ENCODE results near the gene TNNT2.

The TNNT2 gene

DNA sequence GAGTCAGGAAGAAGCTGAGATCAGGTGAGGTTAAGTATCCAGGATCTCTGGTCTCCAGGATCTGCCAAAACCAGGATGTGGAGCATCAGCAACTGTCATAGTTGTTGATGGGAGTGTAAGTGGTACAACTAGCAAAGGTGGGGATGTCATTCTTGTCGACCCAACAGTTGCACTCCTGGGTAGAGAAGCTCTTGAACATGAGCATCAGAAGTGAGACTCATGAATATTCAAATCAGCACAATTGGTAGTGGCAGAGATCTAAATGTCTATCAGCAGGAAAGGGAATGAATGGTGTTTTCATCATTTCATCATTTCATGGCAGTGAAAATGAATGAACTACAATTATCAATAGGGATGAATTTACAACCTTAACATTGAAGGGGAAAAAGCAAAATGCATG, 25.9 kb upstream of the TNNT2 start:
- Histone ChIP-seq H3K4me1 (ENCODE audit: low read length) (peaks cover 19% of the 10 kb centered on the region), H3K79me2 (ENCODE audit: low read length) (no peaks in the 10 kb centered on the region)

DNA sequence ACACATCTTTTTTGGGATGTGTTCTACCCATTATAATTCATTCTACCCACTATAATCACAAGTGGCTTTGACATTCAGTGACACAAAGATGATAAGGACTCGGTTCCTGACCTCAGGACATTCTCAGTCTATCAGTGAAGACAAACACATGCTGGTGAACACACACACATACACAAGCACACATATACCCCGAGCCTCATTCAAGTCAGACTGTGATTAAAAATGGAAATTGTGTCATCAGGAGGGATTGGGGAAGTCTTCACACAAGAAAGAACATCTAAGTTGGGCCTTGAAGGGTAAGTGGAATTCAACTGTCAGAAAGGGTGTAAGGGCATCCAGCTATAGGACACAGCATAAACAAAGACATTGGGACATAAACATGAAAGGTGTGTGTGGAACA, 24.2 kb upstream of the TNNT2 start:
- Histone ChIP-seq H3K9me3 (ENCODE audit: insufficient read depth, low read length) (no peaks in the 10 kb centered on the region), H3K4me3 (ENCODE audit: low read length) (no peak overlapping the region), H2AFZ (ENCODE audit: low read depth, low read length) (no peak overlapping the region), H3K36me3 (replicated peaks; ENCODE audit: low read depth, low read length) (no peaks in the 10 kb centered on the region), H3K9ac (ENCODE audit: low read length) (no peak overlapping the region), H3K4me1 (ENCODE audit: low read length) (peaks cover 19% of the 10 kb centered on the region), H3K79me2 (ENCODE audit: low read length) (no peaks in the 10 kb centered on the region), H4K20me1 (ENCODE audit: insufficient read depth, low read length) (no peaks in the 10 kb centered on the region), H3K4me2 (ENCODE audit: low read length) (no peak overlapping the region), H3K27ac (ENCODE audit: low read length) (no peak overlapping the region), H3K27me3 (ENCODE audit: low read depth, low read length) (peaks cover 38% of the 10 kb centered on the region)
- TF ChIP-seq, protein P1, sequence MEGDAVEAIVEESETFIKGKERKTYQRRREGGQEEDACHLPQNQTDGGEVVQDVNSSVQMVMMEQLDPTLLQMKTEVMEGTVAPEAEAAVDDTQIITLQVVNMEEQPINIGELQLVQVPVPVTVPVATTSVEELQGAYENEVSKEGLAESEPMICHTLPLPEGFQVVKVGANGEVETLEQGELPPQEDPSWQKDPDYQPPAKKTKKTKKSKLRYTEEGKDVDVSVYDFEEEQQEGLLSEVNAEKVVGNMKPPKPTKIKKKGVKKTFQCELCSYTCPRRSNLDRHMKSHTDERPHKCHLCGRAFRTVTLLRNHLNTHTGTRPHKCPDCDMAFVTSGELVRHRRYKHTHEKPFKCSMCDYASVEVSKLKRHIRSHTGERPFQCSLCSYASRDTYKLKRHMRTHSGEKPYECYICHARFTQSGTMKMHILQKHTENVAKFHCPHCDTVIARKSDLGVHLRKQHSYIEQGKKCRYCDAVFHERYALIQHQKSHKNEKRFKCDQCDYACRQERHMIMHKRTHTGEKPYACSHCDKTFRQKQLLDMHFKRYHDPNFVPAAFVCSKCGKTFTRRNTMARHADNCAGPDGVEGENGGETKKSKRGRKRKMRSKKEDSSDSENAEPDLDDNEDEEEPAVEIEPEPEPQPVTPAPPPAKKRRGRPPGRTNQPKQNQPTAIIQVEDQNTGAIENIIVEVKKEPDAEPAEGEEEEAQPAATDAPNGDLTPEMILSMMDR (IDR thresholded peaks at IDR 0.05; ENCODE audit: low read depth, low read length): no peak
- TF ChIP-seq EZH2phosphoT487 (IDR thresholded peaks at IDR 0.05; ENCODE audit: low read depth): no peak

More for the DNA sequence above, 25.9 kb upstream of the TNNT2 start:
- no peak for TF ChIP-seq EZH2phosphoT487 (IDR thresholded peaks at IDR 0.05; ENCODE audit: low read depth)
- TF ChIP-seq, protein P1 (IDR thresholded peaks at IDR 0.05; ENCODE audit: low read depth, low read length): no peak
- Histone ChIP-seq H2AFZ (ENCODE audit: low read depth, low read length) (no peak overlapping the region), H3K27ac (ENCODE audit: low read length) (no peak overlapping the region), H3K9ac (ENCODE audit: low read length) (no peak overlapping the region), H3K36me3 (replicated peaks; ENCODE audit: low read depth, low read length) (no peaks in the 10 kb centered on the region), H4K20me1 (ENCODE audit: insufficient read depth, low read length) (no peaks in the 10 kb centered on the region), H3K4me2 (ENCODE audit: low read length) (no peak overlapping the region), H3K9me3 (ENCODE audit: insufficient read depth, low read length) (no peaks in the 10 kb centered on the region), H3K27me3 (ENCODE audit: low read depth, low read length) (peaks cover 38% of the 10 kb centered on the region), H3K4me3 (ENCODE audit: low read length) (no peak overlapping the region)

DNA sequence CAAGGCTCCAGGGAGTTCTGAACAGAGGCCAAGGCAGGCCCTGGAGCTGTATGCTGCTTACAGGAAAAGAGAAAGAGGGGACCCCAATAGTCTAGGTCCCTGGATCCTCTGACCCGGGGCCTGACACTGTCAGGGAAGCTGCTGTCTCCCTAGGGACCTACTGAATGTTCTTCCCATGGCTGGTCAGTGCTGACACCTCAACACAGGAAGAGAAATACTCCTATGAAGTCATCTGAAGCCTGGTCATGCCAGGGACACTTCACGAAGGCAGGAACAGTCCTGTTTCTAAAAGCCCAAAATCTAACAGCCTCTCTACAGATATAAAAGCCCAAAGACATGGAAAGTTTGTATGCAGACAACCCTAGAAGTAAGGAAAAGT, 23.4 kb upstream of the TNNT2 start:
- H2AFZ ChIP-seq (ENCODE audit: low read depth, low read length): no peak overlapping the region
- no peaks in the 10 kb centered on the region for H3K9me3 ChIP-seq (ENCODE audit: insufficient read depth, low read length)
- TF ChIP-seq EZH2phosphoT487 (IDR thresholded peaks at IDR 0.05; ENCODE audit: low read depth): no peak
- H3K4me3 ChIP-seq (ENCODE audit: low read length): no peak overlapping the region
- H3K4me1 ChIP-seq (ENCODE audit: low read length): peaks cover 24% of the 10 kb centered on the region
- no peak overlapping the region for H3K27ac ChIP-seq (ENCODE audit: low read length)
- no peaks in the 10 kb centered on the region for H3K36me3 ChIP-seq (replicated peaks; ENCODE audit: low read depth, low read length)
- no peaks in the 10 kb centered on the region for H3K79me2 ChIP-seq (ENCODE audit: low read length)
- H4K20me1 ChIP-seq (ENCODE audit: insufficient read depth, low read length): no peaks in the 10 kb centered on the region
- H3K9ac ChIP-seq (ENCODE audit: low read length): no peak overlapping the region
- H3K27me3 ChIP-seq (ENCODE audit: low read depth, low read length): peaks cover 38% of the 10 kb centered on the region
- no peak overlapping the region for H3K4me2 ChIP-seq (ENCODE audit: low read length)

DNA sequence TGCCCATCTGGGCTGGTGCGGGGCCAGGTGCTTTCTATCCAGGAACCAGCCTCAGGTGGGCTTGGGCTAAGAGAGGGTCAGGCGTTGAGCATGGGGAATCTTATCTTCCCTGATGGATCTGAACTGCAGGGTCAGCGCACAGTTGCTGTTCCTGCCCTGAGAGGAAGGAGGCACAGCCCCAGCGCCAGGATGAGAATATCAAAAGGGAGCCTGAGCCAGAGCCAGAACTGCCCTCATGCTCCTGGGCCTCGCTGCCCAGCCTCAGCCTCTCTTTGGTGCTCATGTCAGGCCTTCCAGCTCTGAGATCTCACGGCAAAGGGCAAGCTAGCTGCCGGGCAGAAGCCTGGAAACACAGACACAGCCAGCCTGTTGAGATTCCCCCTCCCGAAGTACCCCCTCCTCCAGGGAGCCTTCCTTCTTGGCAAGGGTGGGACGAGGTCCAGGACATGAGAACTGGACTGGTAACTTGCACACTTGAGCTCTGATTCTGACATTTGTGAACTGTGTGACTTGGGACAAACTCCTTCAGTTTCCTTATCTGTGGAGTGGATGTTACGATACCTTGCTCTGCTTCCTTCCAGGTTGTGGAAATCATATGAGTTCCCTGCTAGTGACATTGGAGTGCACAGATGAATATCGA, 22.9 kb upstream of the TNNT2 start:
- TF ChIP-seq, protein P1 (IDR thresholded peaks at IDR 0.05; ENCODE audit: low read depth, low read length): no peak
- TF ChIP-seq EZH2phosphoT487 (IDR thresholded peaks at IDR 0.05; ENCODE audit: low read depth): no peak
- Histone ChIP-seq H3K36me3 (replicated peaks; ENCODE audit: low read depth, low read length) (no peaks in the 10 kb centered on the region), H3K79me2 (ENCODE audit: low read length) (no peaks in the 10 kb centered on the region), H3K27me3 (ENCODE audit: low read depth, low read length) (peaks cover 38% of the 10 kb centered on the region), H3K4me2 (ENCODE audit: low read length) (no peak overlapping the region), H2AFZ (ENCODE audit: low read depth, low read length) (no peak overlapping the region), H3K9ac (ENCODE audit: low read length) (no peak overlapping the region), H3K4me1 (ENCODE audit: low read length) (peaks cover 21% of the 10 kb centered on the region), H3K4me3 (ENCODE audit: low read length) (no peak overlapping the region), H3K27ac (ENCODE audit: low read length) (no peak overlapping the region), H3K9me3 (ENCODE audit: insufficient read depth, low read length) (no peaks in the 10 kb centered on the region), H4K20me1 (ENCODE audit: insufficient read depth, low read length) (no peaks in the 10 kb centered on the region)

Data from OCI-LY3 (cell line).